Fibroblast of upper back skin (primary cell): ENCODE measurements around the gene CKLF.
"Not testable (repeated sequence)": the region's sequence is repeated elsewhere in the genome, so short reads cannot be mapped to it uniquely, and the experiment has no call there.

ENCODE experiments used
- DNase-seq: peaks from one replicate; pipeline ENCODE4 v3.0.0-alpha.2; 2013

CKLF gene

GRCh38 chr16:66544016-66544757, 8.2 kb upstream of the CKLF start:
- no peak for DNase-seq

- no peak for DNase-seq
Measured at GRCh38 chr16:66547101-66547989, 5.0 kb upstream of the CKLF start.

DNA sequence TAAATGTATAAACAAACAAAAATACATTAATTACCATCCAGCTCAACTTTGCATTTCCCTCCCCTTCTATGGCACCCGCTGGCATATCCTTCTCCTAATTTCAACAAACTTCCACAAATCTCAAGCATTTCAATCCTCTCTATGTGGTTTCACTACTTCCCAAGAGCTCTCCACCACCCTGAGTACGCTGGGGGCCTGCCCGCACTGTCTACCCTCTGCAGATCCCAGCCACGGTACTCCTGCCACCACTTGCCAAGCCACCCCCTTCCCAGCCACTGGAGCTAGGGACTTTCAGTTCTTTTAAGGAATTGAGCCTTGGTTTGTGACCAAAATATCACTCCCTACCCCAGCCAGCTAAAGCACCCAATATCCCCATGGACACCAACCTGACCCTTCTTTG, 4.3 kb upstream of the CKLF start:
- no peak for DNase-seq

- no peak for DNase-seq
Measured at GRCh38 chr16:66548868-66549267, 3.5 kb upstream of the CKLF start.

DNA sequence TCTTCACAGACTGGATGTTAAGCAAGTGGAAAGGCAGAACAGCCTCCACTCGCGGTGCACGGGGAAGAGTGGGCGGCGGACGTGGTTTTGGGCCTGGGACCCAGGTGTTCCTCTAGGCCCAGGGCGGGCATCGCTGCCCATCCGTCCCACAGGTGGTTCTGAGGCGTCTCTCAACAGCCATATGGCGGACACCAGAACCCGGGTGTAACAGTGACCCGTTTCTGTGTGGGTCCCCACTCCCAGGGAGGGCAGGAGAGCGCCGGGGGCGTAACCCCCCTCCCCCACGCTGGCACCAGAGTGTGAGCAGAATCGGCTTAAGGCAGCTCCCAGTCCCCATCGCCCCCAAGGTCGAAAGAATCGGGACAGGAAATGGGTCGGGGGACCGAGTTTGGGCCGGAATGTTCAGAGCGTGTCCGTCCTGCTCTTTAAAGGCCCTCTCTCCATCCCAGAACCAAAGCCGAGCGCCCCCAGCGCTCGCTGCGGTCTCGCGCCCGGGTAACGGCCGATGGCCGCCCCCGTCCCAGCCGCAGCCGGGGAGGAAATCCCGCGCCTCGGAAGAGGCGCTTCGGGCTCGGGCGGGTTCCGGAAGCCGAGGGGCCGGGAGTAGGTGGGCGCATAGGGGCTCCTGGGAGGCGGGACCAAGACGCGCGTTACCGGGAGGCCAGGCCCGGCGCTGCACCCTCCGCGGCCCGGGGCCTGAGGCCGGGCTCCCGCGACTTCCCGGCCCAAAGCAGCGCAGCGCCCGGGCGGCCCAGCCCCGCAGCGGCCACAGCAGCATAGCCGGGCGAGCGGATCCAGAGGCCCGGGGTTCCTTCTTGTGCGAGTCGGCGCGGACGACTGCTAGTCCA, 2.9 kb upstream of the CKLF start, which contains the start of gene TK2:
Gene TK2, minus strand, starts transcription at position 839 of the 848 bp plus-strand sequence. Its CDS starts 61 bp downstream, at position 778.
- DNase-seq: peak; percentile 68

DNA sequence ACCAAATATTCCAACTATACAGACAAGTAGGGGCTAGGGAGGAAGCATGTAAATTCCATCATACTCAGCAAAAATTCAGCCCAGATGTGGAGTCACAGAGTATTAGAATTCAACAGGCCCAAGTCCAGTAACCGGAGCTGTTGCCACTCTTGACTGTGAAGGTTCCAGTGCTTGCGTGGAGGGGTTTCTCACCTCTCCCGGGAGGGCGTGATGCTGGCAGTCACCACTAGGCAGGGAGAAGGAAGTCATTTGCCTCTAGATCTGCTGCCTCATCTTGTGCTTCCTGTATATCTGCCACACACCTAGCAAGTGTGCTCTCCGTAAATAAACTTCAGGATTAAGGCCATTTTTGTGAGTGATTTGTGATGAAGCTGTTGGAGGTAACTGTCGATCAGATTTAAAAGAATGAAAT, 1.0 kb upstream of the CKLF start:
- DNase-seq: peak; percentile 44

DNA sequence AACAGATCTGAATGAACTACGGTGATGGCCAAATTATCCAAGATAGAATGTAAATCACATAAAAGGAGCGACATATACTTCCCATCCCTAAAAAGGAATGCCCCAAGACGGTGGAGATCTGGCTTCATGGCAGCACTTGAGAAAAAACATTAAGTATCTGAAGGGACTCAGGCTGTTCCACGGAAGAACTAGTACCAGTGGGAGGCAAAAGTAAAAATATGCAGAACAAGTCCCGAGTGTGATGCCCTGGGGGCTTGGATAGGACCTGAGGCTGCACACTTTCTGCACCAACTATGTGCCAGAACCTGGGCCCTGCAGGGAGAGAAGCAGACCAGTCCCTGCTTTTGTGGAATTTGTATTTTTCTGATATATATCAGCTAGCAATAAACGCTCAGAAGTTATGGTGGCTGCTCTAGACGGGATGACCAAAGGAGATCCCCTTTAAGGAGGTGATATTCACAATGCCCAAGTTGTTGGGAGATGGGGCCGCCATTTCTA, 539 bp upstream of the CKLF start:
- DNase-seq: no peak

DNA sequence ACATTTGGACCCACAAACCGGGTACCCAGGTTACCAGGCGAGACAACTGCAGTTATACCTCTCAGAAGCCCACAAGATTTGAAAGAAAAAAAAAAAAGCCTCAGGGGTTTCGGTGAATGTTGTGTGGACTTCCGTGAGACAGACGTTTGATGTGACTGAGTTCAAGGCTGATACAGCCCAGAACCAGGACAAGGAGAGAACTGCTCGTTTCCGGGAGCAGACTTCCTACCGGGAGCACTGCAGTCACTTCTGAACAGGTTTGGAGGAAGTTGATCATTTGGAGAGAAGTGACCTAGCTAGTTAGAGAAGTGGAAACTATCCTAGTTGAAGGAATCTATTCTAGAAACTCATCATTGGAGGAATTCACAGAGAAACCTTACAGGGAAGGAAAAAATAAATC, 847 bp downstream of the CKLF start:
- no peak for DNase-seq

- DNase-seq: no peak
Measured at GRCh38 chr16:66554021-66554420, 1.6 kb downstream of the CKLF start.

DNA sequence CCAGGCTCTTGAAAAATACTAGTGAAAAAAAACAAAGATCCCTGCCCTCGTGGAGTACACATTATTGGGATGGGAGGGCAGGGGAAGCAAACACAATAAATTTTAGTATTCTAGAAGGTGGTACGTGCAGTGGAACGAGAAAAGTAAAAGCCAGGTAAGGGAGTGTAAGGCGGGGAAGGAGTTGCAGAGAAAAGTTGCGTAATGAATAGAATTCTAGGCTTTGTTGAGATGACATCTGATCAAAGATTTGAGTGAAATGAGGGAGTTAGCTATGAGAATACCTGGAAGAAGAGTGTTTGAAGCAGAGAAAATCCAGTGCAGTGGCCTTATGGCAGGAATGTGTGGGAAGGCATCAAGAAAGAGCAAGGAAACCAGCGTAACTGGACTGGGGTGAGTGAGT, 2.1 kb downstream of the CKLF start:
- DNase-seq: no peak

GRCh38 chr16:66560107-66560506, 7.7 kb downstream of the CKLF start:
- DNase-seq: no peak

DNA sequence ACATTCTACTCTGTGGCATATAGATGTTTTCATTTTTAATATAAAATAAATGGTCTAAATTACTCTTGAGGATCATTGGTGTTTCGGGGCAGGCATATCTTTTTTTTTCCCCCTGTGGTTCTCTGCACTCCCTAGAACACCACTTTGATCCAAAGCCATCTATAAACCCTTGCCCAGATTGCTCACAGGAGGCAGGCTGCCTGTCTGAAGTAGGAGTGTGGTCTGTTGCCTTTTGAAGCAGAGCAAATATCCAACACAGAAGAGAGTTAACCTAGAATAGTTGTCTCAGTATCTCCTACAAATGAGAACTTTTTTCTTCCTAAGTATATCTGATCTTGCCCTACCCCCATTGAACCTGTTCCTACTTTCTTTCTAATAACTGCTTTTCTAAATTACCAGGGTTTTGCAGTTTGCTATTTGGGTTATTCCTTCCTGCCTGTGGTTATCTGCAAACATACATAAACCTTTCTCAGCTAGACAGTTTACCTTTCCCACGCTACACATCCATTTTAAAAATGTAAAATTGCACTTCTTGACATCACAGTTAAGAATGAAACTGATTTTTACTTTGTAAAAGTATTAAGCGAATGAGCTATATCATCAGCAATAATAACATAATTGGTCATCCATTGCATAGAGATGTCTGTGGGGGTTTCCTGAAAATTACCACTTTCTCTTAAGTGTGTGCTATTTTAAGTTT, 9.2 kb downstream of the CKLF start:
- no peak for DNase-seq

GRCh38 chr16:66562409-66562808, 10.0 kb downstream of the CKLF start:
- DNase-seq: no peak

GRCh38 chr16:66562986-66563385, 10.6 kb downstream of the CKLF start:
- no peak for DNase-seq

GRCh38 chr16:66563574-66564334, 11.4 kb downstream of the CKLF start:
- no peak for DNase-seq

GRCh38 chr16:66566051-66566901, 13.9 kb downstream of the CKLF start, which contains the start of gene CMTM1:
TSS of gene CMTM1 (plus strand) at chr16:66566439. CDS start at chr16:66566514, 75 bp downstream.
- DNase-seq: no peak

DNA sequence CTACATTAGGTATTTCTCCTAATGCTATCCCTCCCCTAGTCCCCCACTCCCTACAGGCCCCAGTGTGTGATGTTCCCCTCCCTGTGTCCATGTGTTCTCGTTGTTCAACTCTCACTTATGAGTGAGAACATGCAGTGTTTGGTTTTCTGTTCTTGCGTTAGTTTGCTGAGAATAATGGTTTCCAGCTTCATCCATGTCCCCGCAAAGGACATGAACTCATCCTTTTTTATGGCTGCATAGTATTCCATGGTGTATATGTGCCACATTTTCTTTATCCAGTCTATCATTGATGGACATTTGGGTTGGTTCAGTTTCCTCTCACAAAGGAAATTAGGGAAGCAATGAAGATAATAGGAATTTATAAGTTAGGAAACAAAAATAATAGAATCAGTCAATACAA, 14.9 kb downstream of the CKLF start:
- not testable (repeated sequence) for DNase-seq

- DNase-seq: peak; percentile 24
Measured at GRCh38 chr16:66568355-66568754, 16.0 kb downstream of the CKLF start.

DNA sequence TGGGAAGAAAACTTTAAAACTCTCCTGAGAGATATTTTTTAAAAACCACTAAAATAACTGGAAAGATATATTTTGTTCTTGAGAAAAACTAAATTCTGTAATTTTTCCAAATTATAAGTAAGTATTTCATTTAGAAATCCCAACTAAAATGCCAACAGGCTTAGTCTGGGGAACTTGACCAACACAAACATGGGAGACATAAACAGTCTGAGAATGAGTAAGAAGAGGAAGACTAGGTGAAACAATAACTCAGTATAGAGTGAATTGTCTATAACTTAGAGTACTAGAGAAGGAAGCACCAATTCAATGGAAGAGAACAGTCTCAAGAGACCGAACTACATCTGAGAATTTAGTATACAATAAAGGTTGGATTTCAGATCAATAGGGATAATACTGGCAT, 16.8 kb downstream of the CKLF start:
- peak; percentile 38 for DNase-seq

DNA sequence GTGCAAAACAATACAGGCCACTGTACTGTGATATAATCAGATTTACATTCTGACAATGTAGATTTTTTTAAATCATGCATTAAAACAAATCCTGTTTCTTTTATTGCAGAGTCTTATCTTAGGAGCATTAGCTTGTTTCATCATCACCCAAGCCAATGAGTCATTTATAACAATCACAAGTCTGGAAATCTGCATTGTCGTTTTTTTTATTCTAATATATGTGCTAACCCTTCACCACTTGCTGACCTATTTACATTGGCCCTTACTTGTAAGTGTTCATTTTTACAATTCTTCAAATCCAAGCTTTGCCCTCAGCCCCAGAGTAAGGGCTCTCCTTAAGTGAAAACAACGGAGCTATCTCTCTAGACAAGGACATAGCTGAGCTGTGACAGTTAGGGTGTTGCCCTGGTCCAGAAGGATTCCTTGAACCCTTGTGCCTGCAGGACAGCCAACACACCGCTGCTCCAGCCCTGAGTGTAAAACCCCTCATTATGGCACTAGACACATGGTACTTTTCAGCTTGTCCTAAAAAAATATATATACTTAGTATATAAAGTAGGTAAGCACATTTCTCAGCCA, 17.5 kb downstream of the CKLF start:
- peak; percentile 66 for DNase-seq
